ENCODE measurements around the gene MCRS1.

GRCh38 chr12:49549735-49550692, 17.9 kb downstream of the MCRS1 start:
- no peak for TF ChIP-seq CTCF (conservative IDR thresholded peaks at IDR 0.05; ENCODE audit: low read length)
- TF ChIP-seq EZH2phosphoT487 (IDR thresholded peaks at IDR 0.05; ENCODE audit: borderline replicate concordance, low read depth, low read length) = no peak

Measured in OCI-LY7 (cell line).